ENCODE data around the gene IL2RA.
"Not testable (repeated sequence)": the region's sequence is repeated elsewhere in the genome, so short reads cannot be mapped to it uniquely, and the experiment has no call there.

IL2RA gene

DNA sequence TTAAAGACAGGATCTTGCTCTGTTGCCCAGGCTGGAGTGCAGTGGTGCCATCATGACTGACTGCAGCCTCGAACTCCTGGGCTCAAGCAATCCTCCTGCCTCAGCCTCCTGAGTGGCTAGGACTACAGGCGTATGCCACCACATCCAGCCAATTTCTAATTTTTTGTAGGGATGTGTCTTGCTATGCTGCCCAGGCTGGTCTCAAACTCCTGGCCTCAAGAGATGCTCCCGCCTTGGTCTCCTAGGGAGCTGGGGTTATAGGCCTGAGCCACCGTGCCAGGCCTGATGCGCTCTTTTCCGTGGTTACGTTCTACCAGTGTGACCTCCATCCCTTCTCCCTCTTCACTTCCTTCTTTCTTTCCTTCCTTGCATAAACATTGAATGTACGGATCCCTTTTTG, 50.6 kb downstream of the IL2RA start:
- DNase-seq: no peak

DNA sequence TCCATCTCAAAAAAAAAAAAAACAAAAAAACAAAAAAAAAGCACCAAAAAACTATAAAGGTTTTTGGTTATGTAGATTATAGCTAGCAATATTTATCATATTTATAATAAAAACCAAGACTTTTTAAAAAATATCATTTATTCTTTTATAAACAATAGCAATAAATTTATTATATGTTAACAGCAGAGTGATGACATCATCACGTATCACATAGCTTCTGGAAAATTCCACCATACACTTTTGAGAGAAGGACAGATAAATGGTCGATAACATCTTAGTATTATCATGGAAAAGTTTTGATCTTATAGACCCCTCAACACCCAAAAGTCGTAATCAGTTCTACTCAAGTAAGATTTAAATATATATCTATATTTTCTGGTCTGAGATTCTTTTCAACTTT, 51.6 kb downstream of the IL2RA start:
- DNase-seq: no peak

DNA sequence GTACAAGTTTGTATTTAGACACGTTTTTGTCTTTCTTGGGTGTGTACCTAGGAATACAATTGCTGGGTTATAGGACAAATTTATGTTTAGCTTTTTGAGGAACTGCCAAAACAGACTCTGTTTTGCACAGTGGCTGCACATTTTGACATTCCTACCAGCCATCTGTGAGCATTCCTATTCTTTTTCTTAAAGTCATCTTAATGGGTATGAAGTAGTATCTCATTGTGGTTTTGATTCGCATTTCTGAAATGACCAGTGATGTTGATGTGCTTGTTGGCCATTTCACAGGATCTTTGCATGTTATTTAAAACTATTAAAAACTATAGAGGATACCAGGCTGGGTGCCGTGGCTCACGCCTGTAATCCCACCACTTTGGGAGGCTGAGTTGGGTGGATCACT, 52.2 kb downstream of the IL2RA start:
- DNase-seq: no peak

GRCh38 chr10:6009150-6009549, 53.0 kb downstream of the IL2RA start:
- no peak for DNase-seq

GRCh38 chr10:6008497-6009142, 53.5 kb downstream of the IL2RA start:
- DNase-seq: no peak

- no peak for DNase-seq
Measured at GRCh38 chr10:6006991-6007390, 55.2 kb downstream of the IL2RA start.

GRCh38 chr10:6006546-6006945, 55.6 kb downstream of the IL2RA start:
- no peak for DNase-seq

DNA sequence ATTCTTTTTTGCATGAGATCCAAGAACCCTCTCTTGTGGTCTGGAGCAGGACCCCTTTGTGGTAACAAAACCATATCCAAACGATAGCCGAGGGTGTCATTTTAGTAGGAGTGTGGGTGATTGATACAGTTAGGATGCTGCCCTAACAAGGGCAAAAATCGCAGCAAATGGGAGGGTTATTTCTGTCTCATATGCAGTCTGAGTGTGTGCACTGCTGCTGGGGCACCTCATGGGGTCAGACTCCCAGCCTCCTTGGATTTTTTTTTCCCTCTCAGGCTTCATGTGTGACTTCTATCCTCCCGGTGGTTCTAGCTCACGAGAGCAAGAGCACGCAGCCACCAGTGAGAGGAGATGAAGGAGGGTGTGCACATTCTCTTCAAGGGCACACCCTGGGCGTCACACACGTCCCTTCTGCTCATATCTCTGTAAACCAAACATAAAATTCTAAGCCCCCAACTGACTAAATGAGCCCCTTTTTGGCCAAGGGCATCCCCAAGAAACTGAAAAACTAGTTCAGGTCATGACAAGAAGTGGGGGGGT, 56.2 kb downstream of the IL2RA start:
- no peak for DNase-seq

DNA sequence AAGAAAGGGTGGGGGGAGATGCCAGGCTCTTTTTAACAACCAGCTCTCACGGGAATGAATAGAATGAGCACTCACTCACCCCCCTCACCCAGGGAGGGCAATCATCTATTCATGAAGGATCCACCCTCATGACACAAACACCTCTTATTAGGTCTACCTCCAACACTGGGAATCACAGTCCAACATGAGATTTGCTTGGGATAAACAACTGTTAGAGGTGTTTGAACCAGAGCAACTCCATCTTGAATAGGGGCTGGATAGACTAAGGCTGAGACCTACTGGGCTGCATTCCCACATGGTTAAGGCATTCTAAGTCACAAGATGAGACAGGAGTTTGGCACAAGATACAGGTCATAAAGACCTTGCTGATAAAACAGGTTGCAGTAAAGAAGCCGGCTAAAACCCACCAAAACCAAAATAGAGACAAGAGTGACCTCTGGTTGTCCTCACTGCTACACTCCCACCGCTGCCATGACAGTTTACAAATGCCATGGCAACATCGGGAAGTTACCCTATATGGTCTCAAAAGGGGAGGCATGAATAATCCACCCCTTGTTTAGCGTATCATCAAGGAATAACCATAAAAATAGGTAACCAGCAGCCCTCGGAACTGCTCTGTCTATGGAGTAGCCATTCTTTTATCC, 56.9 kb downstream of the IL2RA start:
- DNase-seq: not testable (repeated sequence)

- no peak for DNase-seq
Measured at GRCh38 chr10:6002809-6003510, 59.2 kb downstream of the IL2RA start.

DNA sequence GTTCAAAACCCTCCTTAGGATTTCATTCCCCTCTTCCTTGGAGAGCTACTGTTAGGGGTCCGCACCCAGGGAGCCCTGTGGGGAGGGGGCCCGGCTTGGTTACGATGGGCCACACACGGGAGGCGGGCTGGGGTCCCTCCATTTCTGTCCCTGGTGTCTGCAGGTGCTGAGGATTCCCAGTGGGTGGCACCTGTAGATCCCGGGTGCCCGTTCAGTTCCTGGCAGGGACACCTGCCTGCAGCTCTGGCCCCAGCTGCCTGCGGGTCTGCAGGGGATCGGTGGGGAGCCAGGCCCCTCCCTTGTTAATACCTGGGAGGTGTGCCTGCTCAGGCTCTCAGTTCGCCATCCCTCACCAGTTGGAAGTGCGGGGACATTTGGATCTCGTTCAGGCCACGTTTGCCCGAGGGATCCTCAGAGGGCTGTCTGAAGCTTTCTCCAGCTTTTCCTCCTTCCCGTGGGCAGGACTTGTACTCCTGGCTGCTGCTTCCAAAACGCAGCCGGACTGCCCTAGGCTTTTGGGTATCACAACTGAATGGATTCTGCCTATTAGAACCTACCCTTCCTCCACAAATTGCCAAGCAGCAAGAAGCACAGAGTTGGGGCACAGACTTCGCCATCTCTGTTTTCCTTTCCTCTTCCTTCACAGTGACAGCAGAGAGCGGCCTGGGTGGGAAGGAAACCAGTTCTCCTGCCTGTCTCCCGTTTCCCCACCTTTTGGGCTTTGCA, 62.6 kb downstream of the IL2RA start:
- DNase-seq: no peak

- DNase-seq: no peak
Measured at GRCh38 chr10:5996696-5997095, 65.5 kb downstream of the IL2RA start.

- DNase-seq: no peak
Measured at GRCh38 chr10:5992398-5992797, 69.8 kb downstream of the IL2RA start.

GRCh38 chr10:5991708-5992107, 70.5 kb downstream of the IL2RA start:
- DNase-seq: no peak

DNA sequence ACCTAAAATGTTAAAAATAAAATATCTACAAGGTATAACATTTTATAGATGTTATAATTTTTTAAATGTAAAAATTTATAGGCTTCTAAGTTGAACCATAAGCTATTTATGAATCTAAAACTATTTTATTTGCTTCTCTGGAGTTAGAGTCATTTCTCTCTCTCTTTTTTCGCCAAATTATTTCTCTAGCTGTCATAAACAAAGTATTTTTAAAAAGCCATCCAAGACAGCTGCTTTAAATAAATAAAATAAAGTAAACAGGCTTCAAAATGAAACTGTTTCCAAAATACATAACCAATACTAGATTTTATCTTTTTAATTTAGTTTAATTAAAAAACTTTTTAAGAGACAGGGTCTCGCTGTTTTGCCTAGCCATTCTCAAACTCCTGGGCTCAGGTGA, 72.4 kb downstream of the IL2RA start:
- DNase-seq: no peak

DNA sequence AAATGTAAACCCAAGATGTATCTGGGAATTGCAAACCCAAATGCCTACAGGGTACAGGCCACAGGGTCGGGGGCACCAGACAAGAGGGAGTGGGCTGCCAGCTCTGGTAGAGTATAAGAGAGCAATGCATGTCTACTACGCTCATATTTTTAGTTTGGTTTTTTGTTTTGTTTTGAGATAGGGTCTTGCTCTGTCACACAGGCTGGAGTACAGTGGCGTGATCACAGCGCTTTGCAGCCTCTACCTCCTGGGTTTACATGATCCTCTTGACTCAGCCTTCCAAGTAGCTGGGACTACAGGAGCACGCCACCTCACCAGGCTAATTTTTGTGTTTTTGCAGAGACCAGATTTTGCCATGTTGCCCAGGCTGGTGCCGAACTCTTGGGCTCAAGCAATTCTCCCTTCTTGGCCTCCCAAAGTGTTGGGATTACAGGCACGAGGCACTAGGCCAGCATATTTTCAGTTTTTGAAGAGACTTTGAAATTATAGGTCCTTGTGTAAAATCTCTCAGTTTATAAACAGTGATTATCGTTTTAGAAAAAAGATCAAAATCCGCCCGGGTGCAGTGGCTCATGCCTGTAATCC, 73.7 kb downstream of the IL2RA start:
- DNase-seq: no peak

DNA sequence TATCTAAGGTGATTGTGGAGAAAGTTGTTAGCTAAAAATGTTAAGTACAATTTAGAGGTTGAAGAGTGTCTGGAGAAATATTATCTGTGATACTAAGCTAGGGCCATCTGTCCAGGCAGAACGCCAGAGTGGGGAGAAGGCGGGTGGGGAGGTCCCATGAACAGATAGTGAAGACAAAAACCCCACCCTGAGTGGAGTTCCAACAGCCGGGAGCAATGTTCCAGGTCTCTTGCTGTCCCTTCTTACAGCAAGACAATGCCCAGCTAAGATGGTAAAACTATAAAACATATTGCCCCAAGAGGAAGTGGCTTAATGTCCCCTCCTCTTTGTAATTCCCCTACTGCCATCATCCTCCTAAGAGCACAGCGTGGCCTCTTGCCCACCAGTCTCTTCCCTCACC, 74.4 kb downstream of the IL2RA start:
- DNase-seq: no peak

- DNase-seq: no peak
Measured at GRCh38 chr10:5985029-5985428, 77.1 kb downstream of the IL2RA start.

DNA sequence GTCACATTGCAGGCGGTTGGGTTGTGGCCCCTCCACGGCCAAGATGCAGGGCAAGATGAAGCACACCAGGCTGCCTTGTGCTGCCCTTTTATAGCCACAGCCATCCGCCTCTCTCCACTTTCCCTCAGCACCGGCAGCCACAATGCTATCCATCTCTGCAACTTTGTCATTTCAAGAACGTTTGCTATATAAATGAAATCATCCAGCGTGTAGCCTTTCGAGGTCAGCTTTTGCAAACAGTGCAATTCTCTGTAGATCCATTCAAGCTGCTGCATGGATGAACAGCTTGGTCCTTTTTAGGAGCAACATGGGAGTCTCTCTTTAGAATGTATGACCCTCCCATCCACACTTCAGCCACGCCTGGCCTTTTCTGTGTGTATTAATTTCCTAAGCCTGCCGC, 78.4 kb downstream of the IL2RA start:
- no peak for DNase-seq

GRCh38 chr10:5981529-5981928, 80.6 kb downstream of the IL2RA start:
- DNase-seq: no peak

- no peak for DNase-seq
Measured at GRCh38 chr10:5978230-5978489, 84.0 kb downstream of the IL2RA start.

GRCh38 chr10:5977471-5978229, 84.5 kb downstream of the IL2RA start, which contains the start of gene IL15RA:
Gene IL15RA (minus strand): TSS chr10:5977543. CDS start chr10:5977492, 51 bp downstream.
- peak; percentile 77 for DNase-seq
